Measurements from ENCODE around the gene TPX2. TPM values are rescaled to one million over a fixed set of nuclear protein-coding genes. Genes with fewer than 3 reads are reported as not detected.

The TPX2 gene
- total and polyA plus RNA-seq, 10 of the 15 experiments (the other 5 are each of a cell fraction or from before 2014, with no cell fraction given), result 29.7 to 144 (median 89.0) TPM

GRCh38 chr20:31710423-31711108 lies 28.5 kb upstream of the TPX2 start:
- POLR2A ChIA-PET, result interaction anchor here (1.1 to 2.3 kb wide), 3 partner anchors 10 to 139 kb away, joined by 3 to 6 read pairs (median 4); no protein-coding TSS in a partner anchor
- H3K9ac ChIP-seq (ENCODE audit: control insufficient read depth, insufficient read depth, low read length), result no peak overlapping the region
- BruUV-seq (replicated peaks), result no TSS peak
- no peak for TF ChIP-seq EED (IDR thresholded peaks at IDR 0.05; ENCODE audit: low read depth)
- no peak for TF ChIP-seq NR2F1 (conservative IDR thresholded peaks at IDR 0.05)
- TF ChIP-seq NFIC (IDR thresholded peaks at IDR 0.05; ENCODE audit: low read depth, low read length), result no peak
- H3K36me3 ChIP-seq (ENCODE audit: control insufficient read depth in 2 of 2, insufficient read depth in 2 of 2, low read length in 1 of 2), result peaks cover 7 to 16% of the 10 kb centered on the region in 2 experiments
- 42% methylated on average over 5 of the region's 5 CpGs for WGBS (ENCODE audit: insufficient coverage, insufficient replicate concordance, low lambda C conversion rate, missing lambda C conversion rate)
- no peak overlapping the region for H3K4me3 ChIP-seq
- peaks cover 66% of the 10 kb centered on the region for H3K79me2 ChIP-seq (ENCODE audit: control insufficient read depth, insufficient read depth, low read length)
- no peak overlapping the region for H2AFZ ChIP-seq (ENCODE audit: control insufficient read depth, low read depth, low read length)
- DNase-seq (ENCODE audit: low read depth, low spot score) (no peak), FAIRE-seq (no peak), ATAC-seq (no peak)
- H3K27ac ChIP-seq (ENCODE audit: control insufficient read depth, insufficient read depth), result peak overlapping the region; percentile 34
- CTCF ChIA-PET, result interaction anchor here (0.8 to 25.1 kb wide), 5 partner anchors 10 to 50 kb away, joined by 3 to 254 read pairs (median 5); partner anchors contain the start of gene BCL2L1
- SMC1A ChIA-PET (ENCODE audit: uncharacterized antibody, unreplicated experiment), result interaction anchor here (0.8 to 2.4 kb wide), 5 partner anchors 10 to 28 kb away, joined by 3 to 8 read pairs (median 4); no protein-coding TSS in a partner anchor
- intact Hi-C loops (cut with micrococcal nuclease; ENCODE audit: unreplicated experiment), result no loop called here
- H4K20me1 ChIP-seq (ENCODE audit: control insufficient read depth, insufficient read depth), result no peaks in the 10 kb centered on the region
- RAD21 ChIA-PET (ENCODE audit: unreplicated experiment), result interaction anchor here (1.5 to 2.5 kb wide), 2 partner anchors 26 to 48 kb away, joined by 6 to 16 read pairs; no protein-coding TSS in a partner anchor
- H3K4me2 ChIP-seq (ENCODE audit: control insufficient read depth, insufficient read depth), result no peak overlapping the region; the same call in 1 of the 2 replicates
- peaks cover 35% of the 10 kb centered on the region for H3K4me1 ChIP-seq (ENCODE audit: control insufficient read depth, insufficient read depth, low read length)
- in situ Hi-C loops (cut with MboI), result no loop called here
- no peaks in the 10 kb centered on the region; the same call in 2 of the 3 replicates for H3K9me3 ChIP-seq (replicated peaks; ENCODE audit: control insufficient read depth, insufficient read depth, low read length)
- no peaks in the 10 kb centered on the region for H3K27me3 ChIP-seq (replicated peaks in 1 of 2; ENCODE audit: control insufficient read depth in 2 of 2, insufficient read depth in 2 of 2, low read length in 1 of 2)
